Measurements from ENCODE around the gene ATR.

DNA sequence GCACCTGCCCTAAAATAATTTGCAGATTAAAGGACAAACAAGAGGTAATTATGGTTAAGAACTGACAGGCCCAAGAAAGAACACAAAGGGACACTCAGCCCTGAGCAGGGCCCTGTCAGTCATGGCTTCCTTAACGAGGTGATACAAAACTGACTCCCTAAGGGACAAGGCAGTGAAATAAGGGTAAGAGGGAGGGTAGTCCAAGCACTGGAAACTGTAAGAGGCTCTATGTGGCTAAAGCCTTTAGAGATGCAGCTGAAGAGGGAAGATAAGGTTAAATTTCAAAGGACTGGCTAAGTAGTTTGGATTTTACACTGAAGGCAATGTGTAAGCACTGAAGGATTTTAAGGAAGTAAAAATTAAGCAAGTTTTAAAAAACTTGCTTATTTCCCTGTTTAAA, 3.9 kb downstream of the ATR start:
- TF ChIP-seq, protein P1, sequence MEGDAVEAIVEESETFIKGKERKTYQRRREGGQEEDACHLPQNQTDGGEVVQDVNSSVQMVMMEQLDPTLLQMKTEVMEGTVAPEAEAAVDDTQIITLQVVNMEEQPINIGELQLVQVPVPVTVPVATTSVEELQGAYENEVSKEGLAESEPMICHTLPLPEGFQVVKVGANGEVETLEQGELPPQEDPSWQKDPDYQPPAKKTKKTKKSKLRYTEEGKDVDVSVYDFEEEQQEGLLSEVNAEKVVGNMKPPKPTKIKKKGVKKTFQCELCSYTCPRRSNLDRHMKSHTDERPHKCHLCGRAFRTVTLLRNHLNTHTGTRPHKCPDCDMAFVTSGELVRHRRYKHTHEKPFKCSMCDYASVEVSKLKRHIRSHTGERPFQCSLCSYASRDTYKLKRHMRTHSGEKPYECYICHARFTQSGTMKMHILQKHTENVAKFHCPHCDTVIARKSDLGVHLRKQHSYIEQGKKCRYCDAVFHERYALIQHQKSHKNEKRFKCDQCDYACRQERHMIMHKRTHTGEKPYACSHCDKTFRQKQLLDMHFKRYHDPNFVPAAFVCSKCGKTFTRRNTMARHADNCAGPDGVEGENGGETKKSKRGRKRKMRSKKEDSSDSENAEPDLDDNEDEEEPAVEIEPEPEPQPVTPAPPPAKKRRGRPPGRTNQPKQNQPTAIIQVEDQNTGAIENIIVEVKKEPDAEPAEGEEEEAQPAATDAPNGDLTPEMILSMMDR (IDR thresholded peaks at IDR 0.05): no peak
- TF ChIP-seq POLR2A (IDR thresholded peaks at IDR 0.05): no peak
